Spleen (tissue), 11 donors: Measurements from ENCODE around the gene RPS6KA2. TPM values are rescaled to one million over a fixed set of nuclear protein-coding genes. Genes with fewer than 3 reads are reported as not detected.

Source experiments
- DNase-seq: peaks from one replicate; pipeline ENCODE4 v3.0.0-alpha.2; 2020
- H3K27ac ChIP-seq, 8 donors: fragments of 200-600 bp; sonication (generic) in 7 of 8; 1 replicate in 4 of 8; 2 replicates in 4 of 8; pipeline versions ENCODE4 v1.5.0 to v1.8.0; 2016 to 2021; ENCODE audit warnings: inconsistent platforms in 4 of 8, mild to moderate bottlenecking in 4 of 8, moderate library complexity in 1 of 8
- H3K27me3 ChIP-seq, 7 donors: fragments of 200-600 bp; sonication (generic) in 6 of 7; replicated peaks in 1 of 7; 1 replicate in 4 of 7; 2 replicates in 3 of 7; pipeline versions ENCODE4 v1.5.0 to v1.8.0; 2016 to 2021; ENCODE audit warnings: inconsistent platforms in 3 of 7, mild to moderate bottlenecking in 1 of 7
- H3K36me3 ChIP-seq, 6 donors: fragments of 200-600 bp; sonication (generic) in 5 of 6; 1 replicate in 4 of 6; 2 replicates in 2 of 6; pipeline versions ENCODE4 v1.5.0 to v1.8.0; 2016 to 2021; ENCODE audit warnings: inconsistent platforms in 2 of 6
- H3K4me1 ChIP-seq, 6 donors: fragments of 200-600 bp; sonication (generic) in 5 of 6; 1 replicate in 3 of 6; 2 replicates in 3 of 6; pipeline versions ENCODE4 v1.5.0 to v1.8.0; 2016 to 2021; ENCODE audit warnings: inconsistent platforms in 3 of 6
- H3K4me3 ChIP-seq, 8 donors: fragments of 200-600 bp; sonication (generic) in 7 of 8; 1 replicate in 4 of 8; 2 replicates in 4 of 8; pipeline versions ENCODE4 v1.5.0 to v1.8.0; 2016 to 2021; ENCODE audit warnings: inconsistent platforms in 4 of 8, mild to moderate bottlenecking in 4 of 8, moderate library complexity in 2 of 8
- H3K9me3 ChIP-seq, 8 donors: fragments of 200-600 bp; sonication (generic) in 7 of 8; 1 replicate in 4 of 8; 2 replicates in 4 of 8; pipeline versions ENCODE4 v1.5.0 to v1.8.0; 2016 to 2021; ENCODE audit warnings: inconsistent platforms in 4 of 8
- POLR2A ChIP-seq, 3 donors: fragments of 450-650 bp; IDR thresholded peaks; one replicate each; pipeline ENCODE4 v1.5.1; 2017; ENCODE audit warnings: antibody characterized with exemption in 3 of 3, mild to moderate bottlenecking in 1 of 3
- POLR2AphosphoS5 ChIP-seq, 3 donors: sonication (generic); formaldehyde crosslinking; IDR thresholded peaks; one replicate each; pipeline ENCODE4 v1.5.1; 2017; ENCODE audit warnings: antibody characterized with exemption in 3 of 3
- WGBS, 5 donors: extraction: QIAGEN DNeasy Blood & Tissue Kit in 3 of 5; methylation state at CpG; one replicate each; pipeline versions ENCODE4 v1.1.5 to v1.1.7; 2013 to 2018; 5-methylcytosine and 5-hydroxymethylcytosine counted together
- intact Hi-C: fragments of 100-400 bp; cut with DNase I; formaldehyde crosslinking; loops from one replicate; pipeline ENCODE4 v1.15.0; 2023; ENCODE audit warnings: low total_unique reads
- polyA plus RNA-seq, 3 donors: library from polyadenylated mRNA; stranded (reverse); fragments of 200-250 nt; gene quantifications; one replicate each; pipeline ENCODE4 v1.2.1, GENCODE V29; 2013
- total RNA-seq, 7 donors: library from RNA; depleted of rRNA in 3 of 7; stranded (reverse); fragments of >200 nt in 3 of 7; fragmentation: NEBNext Ultra II Directional in 4 of 7; extraction: Animal tissue kit (Norgen Biotek cat#: 25700) in 4 of 7; gene quantifications; one replicate each; pipeline versions ENCODE4 v1.1.0 to v1.2.1, GENCODE V29; 2016 to 2021
- TF ChIP-seq, protein P1 (sequence below), 11 experiments: fragments of 200-600 bp in 7 of 11; fragments of 450-650 bp in 4 of 11; sonication (generic) in 4 of 11; IDR thresholded peaks in 8 of 11; conservative IDR thresholded peaks in 3 of 11; 1 replicate in 7 of 11; 2 replicates in 4 of 11; pipeline versions ENCODE4 v1.4.0 to v1.8.0; 2016 to 2021; ENCODE audit warnings: antibody characterized with exemption in 11 of 11, inconsistent platforms in 4 of 11, mild to moderate bottlenecking in 1 of 11
- donor health status: healthy with polysubstance abuse.
- donor health status: DM: no; HTN: no; CAD: no; lungs with moderate emphysema.
- donor health status: DM: no; HTN: no; CAD: no.
- donor health status: Bipolar disorder and iron deficiency.
- donor health status: healthy.
- donor health status: DM: no; HTN: no; CAD: no.
- donor health status: DM: yes; HTN: yes; CAD: no.

The RPS6KA2 gene
- total and polyA plus RNA-seq, 10 donors: 7.6 to 123 (median 58.1) TPM

DNA sequence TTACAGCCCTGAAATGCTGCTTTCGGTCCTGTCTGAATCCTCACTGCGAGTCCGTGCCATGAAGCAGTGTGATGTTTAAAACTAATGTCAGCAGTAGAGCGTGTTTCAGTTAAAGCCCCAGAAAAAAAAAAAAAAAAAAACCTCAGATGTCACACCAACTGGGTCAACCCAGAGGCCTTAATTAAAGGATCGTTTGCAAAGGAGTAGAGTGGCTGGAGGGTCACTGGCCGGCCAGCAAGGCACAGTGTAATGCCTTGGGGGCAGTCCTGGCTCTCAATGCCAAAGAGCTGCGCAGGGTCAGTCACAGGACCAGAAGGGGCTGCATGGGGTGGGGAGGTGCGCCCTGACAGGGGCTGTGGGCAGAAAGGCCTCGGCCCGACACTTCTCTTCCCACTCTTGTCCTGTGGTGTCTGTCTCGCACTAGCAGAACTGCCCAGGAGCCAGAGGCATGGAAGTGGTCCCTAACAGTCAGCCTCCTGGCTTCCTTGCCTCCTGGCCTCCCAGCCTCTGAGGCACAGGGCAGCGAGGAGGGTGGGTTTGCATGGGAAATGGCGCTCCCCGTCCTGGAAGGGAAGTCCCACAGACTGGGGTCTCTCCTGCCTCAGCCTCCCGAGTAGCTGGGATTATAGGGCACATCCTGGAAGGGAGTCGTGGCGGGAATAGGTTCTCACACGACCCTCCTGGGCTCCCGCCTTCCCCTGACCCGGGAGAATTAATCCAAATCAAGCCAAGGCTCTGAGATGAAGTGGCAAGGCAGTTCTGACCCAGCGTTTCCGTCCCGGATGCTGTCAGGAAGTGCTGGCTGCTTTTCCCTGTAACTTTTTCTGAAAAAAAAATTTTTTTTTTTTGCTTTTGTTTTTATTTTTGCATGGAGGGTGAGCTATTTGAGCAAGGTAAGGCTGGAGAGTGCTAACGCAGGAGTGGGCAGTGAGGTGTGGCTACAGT lies 190.6 kb downstream of the RPS6KA2 start:
- DNase-seq: no peak
- H3K27ac ChIP-seq: no peak overlapping the region
- peaks cover 0 to 9% (median 0%) of the 10 kb centered on the region in 7 donors for H3K27me3 ChIP-seq
- intact Hi-C loops: no loop called here
- TF ChIP-seq POLR2AphosphoS5 (IDR thresholded peaks at IDR 0.05) (peak in 1 of 3 donors; percentile 23), POLR2A (IDR thresholded peaks at IDR 0.05) (no peak)
- TF ChIP-seq, protein P1, sequence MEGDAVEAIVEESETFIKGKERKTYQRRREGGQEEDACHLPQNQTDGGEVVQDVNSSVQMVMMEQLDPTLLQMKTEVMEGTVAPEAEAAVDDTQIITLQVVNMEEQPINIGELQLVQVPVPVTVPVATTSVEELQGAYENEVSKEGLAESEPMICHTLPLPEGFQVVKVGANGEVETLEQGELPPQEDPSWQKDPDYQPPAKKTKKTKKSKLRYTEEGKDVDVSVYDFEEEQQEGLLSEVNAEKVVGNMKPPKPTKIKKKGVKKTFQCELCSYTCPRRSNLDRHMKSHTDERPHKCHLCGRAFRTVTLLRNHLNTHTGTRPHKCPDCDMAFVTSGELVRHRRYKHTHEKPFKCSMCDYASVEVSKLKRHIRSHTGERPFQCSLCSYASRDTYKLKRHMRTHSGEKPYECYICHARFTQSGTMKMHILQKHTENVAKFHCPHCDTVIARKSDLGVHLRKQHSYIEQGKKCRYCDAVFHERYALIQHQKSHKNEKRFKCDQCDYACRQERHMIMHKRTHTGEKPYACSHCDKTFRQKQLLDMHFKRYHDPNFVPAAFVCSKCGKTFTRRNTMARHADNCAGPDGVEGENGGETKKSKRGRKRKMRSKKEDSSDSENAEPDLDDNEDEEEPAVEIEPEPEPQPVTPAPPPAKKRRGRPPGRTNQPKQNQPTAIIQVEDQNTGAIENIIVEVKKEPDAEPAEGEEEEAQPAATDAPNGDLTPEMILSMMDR (IDR thresholded peaks at IDR 0.05 in 8 of 11, conservative IDR thresholded peaks at IDR 0.05 in 3 of 11): no peak
- 77 to 84% (median 82%) methylated on average over 24 of the region's 24 CpGs for WGBS, 5 donors
- H3K4me1 ChIP-seq: peaks cover 0 to 32% (median 21%) of the 10 kb centered on the region in 6 donors
- no peaks in the 10 kb centered on the region for H3K9me3 ChIP-seq
- no peak overlapping the region for H3K4me3 ChIP-seq
- peaks cover 0 to 51% (median 4%) of the 10 kb centered on the region in 6 donors for H3K36me3 ChIP-seq

DNA sequence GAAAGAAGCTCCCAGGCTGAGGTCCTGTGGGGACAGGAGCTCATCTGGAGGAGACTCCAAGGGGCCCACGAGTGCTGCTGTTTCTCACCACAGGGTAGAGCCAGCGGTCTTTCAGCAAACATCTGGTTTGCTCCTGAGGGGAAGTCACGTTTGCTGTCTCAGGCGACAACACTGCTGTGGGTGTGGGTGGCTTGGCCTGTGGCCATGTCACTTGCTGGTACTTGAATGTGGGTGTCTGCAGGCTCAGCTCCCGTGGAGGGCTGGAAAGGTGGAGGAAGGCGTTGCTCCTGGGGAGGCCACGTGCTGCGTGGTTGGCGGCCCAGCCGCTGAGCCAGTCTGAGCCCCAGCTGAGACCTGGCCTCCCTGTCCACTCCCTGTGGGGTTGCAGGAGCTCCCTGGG lies 191.5 kb downstream of the RPS6KA2 start:
- TF ChIP-seq POLR2AphosphoS5 (IDR thresholded peaks at IDR 0.05): peak in 2 of 3 donors; percentile 27 to 36
- TF ChIP-seq, protein P1 (IDR thresholded peaks at IDR 0.05 in 8 of 11, conservative IDR thresholded peaks at IDR 0.05 in 3 of 11): no peak
- no peak for TF ChIP-seq POLR2A (IDR thresholded peaks at IDR 0.05)
- peaks cover 0 to 51% (median 12%) of the 10 kb centered on the region in 6 donors for H3K36me3 ChIP-seq

DNA sequence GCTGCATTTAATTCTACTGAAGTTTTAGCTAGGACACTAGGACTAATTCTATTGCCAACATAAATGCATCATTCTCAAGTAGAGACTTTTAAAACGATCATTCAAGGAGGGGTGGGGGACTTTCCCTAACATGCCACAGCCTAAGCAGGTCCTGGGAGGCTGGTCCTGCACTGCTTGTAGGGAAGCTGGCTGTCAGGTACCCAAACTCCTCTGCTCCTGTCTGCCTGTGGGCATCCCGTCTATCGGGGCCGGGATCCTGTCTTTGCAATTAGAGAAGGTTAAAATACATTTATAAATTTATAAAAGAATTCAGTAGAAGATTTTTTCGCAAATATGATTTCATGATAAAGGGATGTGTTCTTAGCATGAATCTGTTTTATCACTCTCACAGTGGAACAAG lies 192.7 kb downstream of the RPS6KA2 start:
- TF ChIP-seq, protein P1 (IDR thresholded peaks at IDR 0.05 in 8 of 11, conservative IDR thresholded peaks at IDR 0.05 in 3 of 11): no peak
- TF ChIP-seq POLR2AphosphoS5 (IDR thresholded peaks at IDR 0.05): no peak
- no peak for TF ChIP-seq POLR2A (IDR thresholded peaks at IDR 0.05)
- peaks cover 0 to under 1% (median 0%) of the 10 kb centered on the region in 7 donors for H3K27me3 ChIP-seq
- DNase-seq: no peak
- peaks cover 0 to 19% (median 17%) of the 10 kb centered on the region in 6 donors for H3K4me1 ChIP-seq
- intact Hi-C loops: no loop called here
- no peak overlapping the region for H3K4me3 ChIP-seq
- WGBS, 5 donors: 71 to 86% (median 78%) methylated on average over 5 of the region's 5 CpGs
- H3K9me3 ChIP-seq: peaks cover 0 to 4% (median 0%) of the 10 kb centered on the region in 8 donors
- no peak overlapping the region for H3K27ac ChIP-seq
- peaks cover 4 to 64% (median 20%) of the 10 kb centered on the region in 6 donors for H3K36me3 ChIP-seq

More for the DNA sequence above, 191.5 kb downstream of the RPS6KA2 start:
- H3K27ac ChIP-seq: peak overlapping the region in 1 of 8 donors; percentile 19
- WGBS, 5 donors: 9 to 41% (median 29%) methylated on average over 4 to 10 of the region's 10 CpGs
- DNase-seq: no peak
- intact Hi-C loops: no loop called here
- peaks cover 0 to 30% (median 21%) of the 10 kb centered on the region in 6 donors for H3K4me1 ChIP-seq
- H3K27me3 ChIP-seq: peaks cover 0 to 6% (median 0%) of the 10 kb centered on the region in 7 donors
- no peak overlapping the region for H3K4me3 ChIP-seq
- no peaks in the 10 kb centered on the region for H3K9me3 ChIP-seq

DNA sequence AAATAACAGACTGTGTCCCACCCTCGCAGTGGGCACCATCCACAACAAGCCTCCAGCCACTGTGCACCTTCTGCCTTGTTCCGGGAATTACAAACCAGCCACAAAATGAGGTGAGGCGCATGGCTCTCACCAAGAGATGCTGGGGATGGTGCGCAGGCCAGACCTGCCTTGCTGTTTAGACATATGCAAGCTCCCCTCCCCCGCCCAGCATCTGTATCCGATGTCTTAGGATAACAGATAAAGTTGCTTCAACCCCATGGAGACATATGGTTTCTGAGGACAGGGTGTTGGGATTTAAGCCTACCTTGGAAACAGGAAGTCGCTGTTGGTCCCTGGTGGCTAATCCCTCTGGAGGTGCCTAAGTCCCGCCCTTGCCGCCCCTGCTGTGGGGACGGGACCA lies 194.0 kb downstream of the RPS6KA2 start:
- Histone ChIP-seq H3K27me3 (no peaks in the 10 kb centered on the region), H3K27ac (no peak overlapping the region), H3K9me3 (peaks cover 0 to 9% (median 0%) of the 10 kb centered on the region in 8 donors), H3K4me3 (no peak overlapping the region), H3K4me1 (peaks cover 0 to 19% (median 17%) of the 10 kb centered on the region in 6 donors), H3K36me3 (peaks cover 4 to 69% (median 21%) of the 10 kb centered on the region in 6 donors)
- intact Hi-C loops: no loop called here
- WGBS, 5 donors: 91 to 96% (median 93%) methylated on average over 10 of the region's 10 CpGs
- no peak for DNase-seq
- TF ChIP-seq POLR2AphosphoS5 (IDR thresholded peaks at IDR 0.05) (no peak), POLR2A (IDR thresholded peaks at IDR 0.05) (no peak)
- TF ChIP-seq, protein P1 (IDR thresholded peaks at IDR 0.05 in 8 of 11, conservative IDR thresholded peaks at IDR 0.05 in 3 of 11): no peak
